ENCODE data around the gene GNB1L. TPM values are rescaled to one million over a fixed set of nuclear protein-coding genes. Genes with fewer than 3 reads are reported as not detected.

Gene GNB1L
- total and polyA plus RNA-seq, 9 of the 15 experiments (the other 6 are each of a cell fraction or from before 2014, with no cell fraction given), result 0.56 to 50.5 (median 10.2) TPM

GRCh38 chr22:19873138-19873959 lies 18.7 kb upstream of the GNB1L start (continued):
- TF ChIP-seq KDM4B (IDR thresholded peaks at IDR 0.05; ENCODE audit: borderline replicate concordance in 2 of 2, low read depth in 1 of 2), result 0 out of 4 replicates have a peak, but pooled peaks of 1 of the 2 experiments have one; percentile 5
- TF ChIP-seq CCNT2 (IDR thresholded peaks at IDR 0.05; ENCODE audit: borderline replicate concordance, extremely low read depth, insufficient read length, low read depth, low read length), result peak; percentile 20
- TF ChIP-seq PTTG1 (tag; IDR thresholded peaks at IDR 0.05; ENCODE audit: low read depth), result no peak
- TF ChIP-seq, protein P1, sequence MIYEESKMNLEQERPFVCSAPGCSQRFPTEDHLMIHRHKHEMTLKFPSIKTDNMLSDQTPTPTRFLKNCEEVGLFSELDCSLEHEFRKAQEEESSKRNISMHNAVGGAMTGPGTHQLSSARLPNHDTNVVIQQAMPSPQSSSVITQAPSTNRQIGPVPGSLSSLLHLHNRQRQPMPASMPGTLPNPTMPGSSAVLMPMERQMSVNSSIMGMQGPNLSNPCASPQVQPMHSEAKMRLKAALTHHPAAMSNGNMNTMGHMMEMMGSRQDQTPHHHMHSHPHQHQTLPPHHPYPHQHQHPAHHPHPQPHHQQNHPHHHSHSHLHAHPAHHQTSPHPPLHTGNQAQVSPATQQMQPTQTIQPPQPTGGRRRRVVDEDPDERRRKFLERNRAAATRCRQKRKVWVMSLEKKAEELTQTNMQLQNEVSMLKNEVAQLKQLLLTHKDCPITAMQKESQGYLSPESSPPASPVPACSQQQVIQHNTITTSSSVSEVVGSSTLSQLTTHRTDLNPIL (CRISPR knock-in tag; IDR thresholded peaks at IDR 0.05), result no peak
- TF ChIP-seq PRMT5 (CRISPR knock-in tag; IDR thresholded peaks at IDR 0.05), result no peak
- no peak for TF ChIP-seq GTF2B (IDR thresholded peaks at IDR 0.05; ENCODE audit: extremely low read depth, insufficient read length)
- TF ChIP-seq ZNF696 (CRISPR knock-in tag; conservative IDR thresholded peaks at IDR 0.05), result no peak
- TF ChIP-seq SREBF2 (CRISPR knock-in tag; IDR thresholded peaks at IDR 0.05), result no peak
- TF ChIP-seq, protein P2, sequence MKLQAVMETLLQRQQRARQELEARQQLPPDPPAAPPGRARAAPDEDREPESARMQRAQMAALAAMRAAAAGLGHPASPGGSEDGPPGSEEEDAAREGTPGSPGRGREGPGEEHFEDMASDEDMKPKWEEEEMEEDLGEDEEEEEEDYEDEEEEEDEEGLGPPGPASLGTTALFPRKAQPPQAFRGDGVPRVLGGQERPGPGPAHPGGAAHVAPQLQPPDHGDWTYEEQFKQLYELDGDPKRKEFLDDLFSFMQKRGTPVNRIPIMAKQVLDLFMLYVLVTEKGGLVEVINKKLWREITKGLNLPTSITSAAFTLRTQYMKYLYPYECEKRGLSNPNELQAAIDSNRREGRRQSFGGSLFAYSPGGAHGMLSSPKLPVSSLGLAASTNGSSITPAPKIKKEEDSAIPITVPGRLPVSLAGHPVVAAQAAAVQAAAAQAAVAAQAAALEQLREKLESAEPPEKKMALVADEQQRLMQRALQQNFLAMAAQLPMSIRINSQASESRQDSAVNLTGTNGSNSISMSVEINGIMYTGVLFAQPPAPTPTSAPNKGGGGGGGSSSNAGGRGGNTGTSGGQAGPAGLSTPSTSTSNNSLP (IDR thresholded peaks at IDR 0.05; ENCODE audit: borderline replicate concordance, low read depth, low read length), result no peak
- TF ChIP-seq TSC22D4 (tag; IDR thresholded peaks at IDR 0.05), result no peak
- TF ChIP-seq STAT5B (CRISPR knock-in tag; IDR thresholded peaks at IDR 0.05), result no peak
- TF ChIP-seq, protein P3, sequence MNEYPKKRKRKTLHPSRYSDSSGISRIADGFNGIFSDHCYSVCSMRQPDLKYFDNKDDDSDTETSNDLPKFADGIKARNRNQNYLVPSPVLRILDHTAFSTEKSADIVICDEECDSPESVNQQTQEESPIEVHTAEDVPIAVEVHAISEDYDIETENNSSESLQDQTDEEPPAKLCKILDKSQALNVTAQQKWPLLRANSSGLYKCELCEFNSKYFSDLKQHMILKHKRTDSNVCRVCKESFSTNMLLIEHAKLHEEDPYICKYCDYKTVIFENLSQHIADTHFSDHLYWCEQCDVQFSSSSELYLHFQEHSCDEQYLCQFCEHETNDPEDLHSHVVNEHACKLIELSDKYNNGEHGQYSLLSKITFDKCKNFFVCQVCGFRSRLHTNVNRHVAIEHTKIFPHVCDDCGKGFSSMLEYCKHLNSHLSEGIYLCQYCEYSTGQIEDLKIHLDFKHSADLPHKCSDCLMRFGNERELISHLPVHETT (CRISPR knock-in tag; conservative IDR thresholded peaks at IDR 0.05 in 1 of 2, IDR thresholded peaks at IDR 0.05 in 1 of 2), result 0 out of 4 replicates have a peak, but pooled peaks of 1 of the 2 experiments have one; percentile 73
- no peak for TF ChIP-seq GATAD2A (IDR thresholded peaks at IDR 0.05)
- no peak for TF ChIP-seq PATZ1 (CRISPR knock-in tag; IDR thresholded peaks at IDR 0.05; ENCODE audit: borderline replicate concordance)
- no peak for TF ChIP-seq MTA3 (IDR thresholded peaks at IDR 0.05; ENCODE audit: borderline replicate concordance)
- no peak for TF ChIP-seq RBM22 (IDR thresholded peaks at IDR 0.05; ENCODE audit: low read depth, low read length, poor library complexity, severe bottlenecking)
- TF ChIP-seq, protein P4, sequence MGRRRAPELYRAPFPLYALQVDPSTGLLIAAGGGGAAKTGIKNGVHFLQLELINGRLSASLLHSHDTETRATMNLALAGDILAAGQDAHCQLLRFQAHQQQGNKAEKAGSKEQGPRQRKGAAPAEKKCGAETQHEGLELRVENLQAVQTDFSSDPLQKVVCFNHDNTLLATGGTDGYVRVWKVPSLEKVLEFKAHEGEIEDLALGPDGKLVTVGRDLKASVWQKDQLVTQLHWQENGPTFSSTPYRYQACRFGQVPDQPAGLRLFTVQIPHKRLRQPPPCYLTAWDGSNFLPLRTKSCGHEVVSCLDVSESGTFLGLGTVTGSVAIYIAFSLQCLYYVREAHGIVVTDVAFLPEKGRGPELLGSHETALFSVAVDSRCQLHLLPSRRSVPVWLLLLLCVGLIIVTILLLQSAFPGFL (CRISPR knock-in tag; IDR thresholded peaks at IDR 0.05), result no peak
